ENCODE measurements around the gene NPLOC4. TPM values are rescaled to one million over a fixed set of nuclear protein-coding genes. Genes with fewer than 3 reads are reported as not detected.
A peak's percentile ranks its signal among the peaks of the same experiment; 100 is the strongest.

Gene NPLOC4
- total and polyA plus RNA-seq, 2 experiments from 2014 or later: 51.4 to 64.6 TPM

DNA sequence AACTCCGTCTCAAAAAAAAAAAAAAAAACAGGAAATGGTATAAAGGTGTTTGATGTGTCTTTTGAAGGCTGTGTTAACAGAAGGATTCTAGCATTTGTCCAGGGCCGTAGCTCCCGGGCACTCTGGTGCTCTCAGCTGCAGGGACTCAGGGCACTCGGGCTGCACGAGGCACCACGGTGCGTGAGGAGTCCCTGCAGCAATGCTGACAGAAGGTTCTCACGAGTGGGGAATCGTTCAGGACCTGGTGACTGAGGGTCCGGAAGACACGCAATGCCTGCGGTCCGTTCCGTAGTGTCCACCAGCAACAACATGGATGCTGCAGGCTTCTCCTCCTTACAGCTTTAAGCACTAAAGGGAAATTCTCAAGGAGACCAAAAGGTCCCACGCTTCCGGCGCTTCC is 72.1 kb downstream of the NPLOC4 start:
- WGBS, 2 experiments (ENCODE audit: low coverage in 1 of 2, low lambda C conversion rate in 2 of 2, missing lambda C conversion rate in 2 of 2): 91 to 95% methylated on average over 17 of the region's 17 CpGs
- Histone ChIP-seq H3K79me2 (ENCODE audit: insufficient read depth) (peaks cover 26% of the 10 kb centered on the region), H3K27ac (peak overlapping the region; percentile 79), H3F3A (ENCODE audit: insufficient read depth) (peaks cover 70% of the 10 kb centered on the region), H3K4me1 (ENCODE audit: insufficient read depth) (peaks cover 63% of the 10 kb centered on the region), H3K4me2 (ENCODE audit: unreplicated experiment) (peak overlapping the region; percentile 37), H3K27me3 (replicated peaks; ENCODE audit: insufficient read depth) (no peaks in the 10 kb centered on the region), H3K9me2 (ENCODE audit: insufficient read depth) (no peaks in the 10 kb centered on the region), H2AFZ (no peak overlapping the region), H3K4me3 (no peak overlapping the region), H3K9ac (peak overlapping the region; percentile 25; the same call in 1 of the 2 replicates), H4K20me1 (ENCODE audit: insufficient read depth) (no peaks in the 10 kb centered on the region), H3K36me3 (ENCODE audit: low read depth) (peaks cover 42% of the 10 kb centered on the region), H3K9me3 (ENCODE audit: low read depth) (no peaks in the 10 kb centered on the region)
- in situ Hi-C loops (cut with MboI): no loop called here
- DNase-seq: no peak
- TF ChIP-seq EZH2 (IDR thresholded peaks at IDR 0.05; ENCODE audit: insufficient read depth, poor library complexity, severe bottlenecking) (no peak), EZH2phosphoT487 (IDR thresholded peaks at IDR 0.05; ENCODE audit: insufficient read depth, low read depth) (no peak)

DNA sequence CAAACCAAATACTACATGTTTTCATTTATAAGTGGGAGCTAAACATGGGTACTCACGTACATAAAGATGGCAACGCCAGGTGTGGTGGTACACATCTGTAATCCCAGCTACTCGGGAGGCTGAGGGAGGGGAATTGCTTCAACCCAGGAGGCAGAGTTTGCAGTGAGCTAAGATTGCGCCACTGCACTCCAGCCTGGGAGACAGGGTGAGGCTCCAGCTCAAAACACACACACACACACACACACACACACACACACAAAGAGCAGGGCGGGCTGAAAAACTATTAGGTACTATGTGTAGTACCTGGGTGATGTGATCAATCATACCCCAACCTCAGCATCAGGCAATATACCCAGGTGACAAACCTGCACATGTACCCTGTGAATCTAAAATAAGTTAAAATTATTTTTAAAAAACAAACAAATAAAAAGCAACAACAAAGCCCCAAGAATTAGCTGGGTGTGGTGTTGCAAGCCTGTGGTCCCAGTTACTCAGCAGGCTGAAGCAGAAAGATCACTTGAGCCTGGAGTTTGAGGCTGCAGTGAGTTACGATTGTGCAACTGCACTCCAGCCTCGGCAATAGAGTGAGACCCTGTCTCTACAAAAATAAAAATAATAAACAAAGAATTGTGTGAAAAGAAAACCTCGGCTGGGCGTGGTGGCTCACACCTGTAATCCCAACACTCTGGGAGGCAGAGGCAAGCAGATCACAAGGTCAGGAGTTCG is 72.9 kb downstream of the NPLOC4 start:
- peak overlapping the region; percentile 79 for H3K27ac ChIP-seq
- no peaks in the 10 kb centered on the region for H3K27me3 ChIP-seq (replicated peaks; ENCODE audit: insufficient read depth)
- 77 to 84% methylated on average over 10 of the region's 10 CpGs for whole genome bisulfite sequencing, 2 experiments (ENCODE audit: low coverage in 1 of 2, low lambda C conversion rate in 2 of 2, missing lambda C conversion rate in 2 of 2)
- no peak for TF ChIP-seq EZH2phosphoT487 (IDR thresholded peaks at IDR 0.05; ENCODE audit: insufficient read depth, low read depth)
- no peak for TF ChIP-seq EZH2 (IDR thresholded peaks at IDR 0.05; ENCODE audit: insufficient read depth, poor library complexity, severe bottlenecking)
- peaks cover 26% of the 10 kb centered on the region for H3K79me2 ChIP-seq (ENCODE audit: insufficient read depth)
- H3K9me2 ChIP-seq (ENCODE audit: insufficient read depth): no peaks in the 10 kb centered on the region
- peaks cover 63% of the 10 kb centered on the region for H3K4me1 ChIP-seq (ENCODE audit: insufficient read depth)
- H3K9ac ChIP-seq: peak overlapping the region; percentile 37; the same call in 1 of the 2 replicates
- no peak overlapping the region for H2AFZ ChIP-seq
- no peaks in the 10 kb centered on the region for H3K9me3 ChIP-seq (ENCODE audit: low read depth)
- no peaks in the 10 kb centered on the region for H4K20me1 ChIP-seq (ENCODE audit: insufficient read depth)
- H3F3A ChIP-seq (ENCODE audit: insufficient read depth): peaks cover 69% of the 10 kb centered on the region
- in situ Hi-C loops (cut with MboI): no loop called here
- H3K4me3 ChIP-seq: no peak overlapping the region
- DNase-seq: peak; percentile 88
- H3K4me2 ChIP-seq (ENCODE audit: unreplicated experiment): peak overlapping the region; percentile 43
- peaks cover 37% of the 10 kb centered on the region for H3K36me3 ChIP-seq (ENCODE audit: low read depth)

DNA sequence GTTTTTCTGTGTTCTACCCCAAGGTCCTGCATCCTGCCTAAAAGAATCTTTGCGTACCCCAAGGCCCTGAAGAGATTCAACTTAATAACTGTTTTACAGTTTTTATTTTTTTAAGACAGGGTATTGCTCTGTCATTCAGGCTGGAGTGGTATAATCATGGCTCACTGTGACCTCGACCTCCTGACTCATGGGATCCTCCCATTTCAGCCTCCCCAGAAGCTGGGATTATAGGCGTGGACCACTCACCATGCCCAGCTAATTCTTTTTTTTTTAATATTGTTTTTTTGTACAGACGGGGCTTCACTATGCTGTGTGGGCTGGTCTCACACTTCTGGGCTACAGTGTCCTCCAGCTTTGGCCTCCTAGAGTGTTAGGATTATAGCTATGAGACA is 75.4 kb downstream of the NPLOC4 start:
- Histone ChIP-seq H2AFZ (no peak overlapping the region), H3K27me3 (replicated peaks; ENCODE audit: insufficient read depth) (no peaks in the 10 kb centered on the region), H3K9ac (peak overlapping the region; percentile 36; the same call in 1 of the 2 replicates), H3K79me2 (ENCODE audit: insufficient read depth) (peaks cover 26% of the 10 kb centered on the region), H3F3A (ENCODE audit: insufficient read depth) (peaks cover 54% of the 10 kb centered on the region), H3K36me3 (ENCODE audit: low read depth) (peaks cover 37% of the 10 kb centered on the region), H3K27ac (peak overlapping the region; percentile 74), H3K4me3 (no peak overlapping the region), H3K4me1 (ENCODE audit: insufficient read depth) (peaks cover 51% of the 10 kb centered on the region), H4K20me1 (ENCODE audit: insufficient read depth) (no peaks in the 10 kb centered on the region), H3K4me2 (ENCODE audit: unreplicated experiment) (no peak overlapping the region), H3K9me3 (ENCODE audit: low read depth) (no peaks in the 10 kb centered on the region), H3K9me2 (ENCODE audit: insufficient read depth) (no peaks in the 10 kb centered on the region)
- in situ Hi-C loops (cut with MboI): no loop called here
- DNase-seq: peak; percentile 79
- 51 to 57% methylated on average over 4 of the region's 4 CpGs for WGBS, 2 experiments (ENCODE audit: low coverage in 1 of 2, low lambda C conversion rate in 2 of 2, missing lambda C conversion rate in 2 of 2)
- TF ChIP-seq EZH2 (IDR thresholded peaks at IDR 0.05; ENCODE audit: insufficient read depth, poor library complexity, severe bottlenecking) (no peak), EZH2phosphoT487 (IDR thresholded peaks at IDR 0.05; ENCODE audit: insufficient read depth, low read depth) (no peak)

DNA sequence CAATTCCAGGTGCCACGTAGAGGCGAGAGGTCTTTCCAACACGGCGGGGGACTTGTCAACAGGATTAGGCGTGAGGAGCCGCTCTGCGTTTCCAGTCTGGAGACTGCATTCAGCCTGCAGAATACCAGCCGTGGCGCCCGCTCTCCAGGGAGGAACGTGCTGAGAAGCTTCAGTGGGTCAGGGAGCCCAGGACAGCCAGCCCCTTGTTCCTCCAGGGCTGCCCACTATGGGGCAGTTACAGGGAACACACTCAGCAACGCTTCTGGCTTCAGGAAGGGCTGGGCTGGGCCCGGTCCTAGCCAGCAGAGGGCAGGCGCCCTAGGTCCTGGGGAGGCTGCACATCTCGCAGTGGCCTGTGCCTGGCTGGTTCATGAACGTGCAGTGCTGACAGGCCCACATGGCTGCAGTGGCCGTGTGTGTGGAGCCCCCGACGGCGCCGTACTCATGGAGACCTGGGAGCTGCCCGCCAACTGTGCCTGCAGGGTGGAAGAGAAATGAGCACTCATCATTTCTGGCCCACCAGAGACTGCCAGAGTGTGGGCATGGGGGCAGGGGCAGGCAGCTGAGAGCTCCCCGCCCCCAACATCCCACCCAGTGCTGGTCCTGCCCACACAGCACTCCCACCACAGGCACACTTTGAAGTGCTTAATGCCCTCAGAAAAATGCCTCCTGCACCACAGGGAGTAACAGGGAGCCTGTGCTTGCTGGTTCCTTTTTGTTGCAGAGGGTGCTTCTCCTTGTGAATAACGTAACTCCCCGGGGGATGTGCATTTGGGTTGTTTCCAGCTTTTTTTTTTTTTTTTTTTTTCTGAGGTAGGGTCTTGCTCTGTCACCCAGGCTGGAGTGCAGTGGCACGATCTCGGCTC is 77.7 kb downstream of the NPLOC4 start:
- H3K9me3 ChIP-seq (ENCODE audit: low read depth): no peaks in the 10 kb centered on the region
- no peaks in the 10 kb centered on the region for H3K9me2 ChIP-seq (ENCODE audit: insufficient read depth)
- H3K36me3 ChIP-seq (ENCODE audit: low read depth): peaks cover 26% of the 10 kb centered on the region
- in situ Hi-C loops (cut with MboI): no loop called here
- H4K20me1 ChIP-seq (ENCODE audit: insufficient read depth): no peaks in the 10 kb centered on the region
- peaks cover 37% of the 10 kb centered on the region for H3K4me1 ChIP-seq (ENCODE audit: insufficient read depth)
- no peak overlapping the region for H3K4me3 ChIP-seq
- no peak for DNase-seq
- no peak overlapping the region for H3K4me2 ChIP-seq (ENCODE audit: unreplicated experiment)
- peaks cover 12% of the 10 kb centered on the region for H3K79me2 ChIP-seq (ENCODE audit: insufficient read depth)
- WGBS, 2 experiments (ENCODE audit: low coverage in 1 of 2, low lambda C conversion rate in 2 of 2, missing lambda C conversion rate in 2 of 2): 73 to 84% methylated on average over 20 to 27 of the region's 27 CpGs
- H3K9ac ChIP-seq: no peak overlapping the region
- H3F3A ChIP-seq (ENCODE audit: insufficient read depth): peaks cover 37% of the 10 kb centered on the region
- H3K27ac ChIP-seq: no peak overlapping the region
- H2AFZ ChIP-seq: no peak overlapping the region
- no peaks in the 10 kb centered on the region for H3K27me3 ChIP-seq (replicated peaks; ENCODE audit: insufficient read depth)
- TF ChIP-seq EZH2phosphoT487 (IDR thresholded peaks at IDR 0.05; ENCODE audit: insufficient read depth, low read depth): no peak
- TF ChIP-seq EZH2 (IDR thresholded peaks at IDR 0.05; ENCODE audit: insufficient read depth, poor library complexity, severe bottlenecking): no peak

Data from GM23248 (cell line).